Retinal pigment epithelial cell (primary cell): ENCODE results near the gene COPZ2.
A peak's percentile ranks its signal among the peaks of the same experiment; 100 is the strongest.

ENCODE experiments used
- DNase-seq: peaks from one replicate; pipeline ENCODE4 v3.0.0-alpha.2; 2010; ENCODE audit warnings: low read depth
- H3K4me3 ChIP-seq: 2 replicates; pipeline ENCODE4 v1.5.1; 2011; ENCODE audit warnings: mild to moderate bottlenecking, low read length, control low read depth, moderate library complexity
- CTCF ChIP-seq: conservative IDR thresholded peaks from 2 replicates; pipeline ENCODE4 v1.5.1; 2011; ENCODE audit warnings: low read depth, low read length, control low read depth, inconsistent platforms

COPZ2 gene

GRCh38 chr17:48060249-48060648 lies 22.7 kb upstream of the COPZ2 start:
- no peak for DNase-seq
- H3K4me3 ChIP-seq: no peak overlapping the region
- no peak for TF ChIP-seq CTCF

- DNase-seq: no peak
- TF ChIP-seq CTCF: no peak
- no peak overlapping the region for H3K4me3 ChIP-seq
Measured at GRCh38 chr17:48059125-48059668, 21.6 kb upstream of the COPZ2 start.

GRCh38 chr17:48058393-48059124 lies 21.0 kb upstream of the COPZ2 start:
- DNase-seq: no peak
- TF ChIP-seq CTCF: no peak

DNA sequence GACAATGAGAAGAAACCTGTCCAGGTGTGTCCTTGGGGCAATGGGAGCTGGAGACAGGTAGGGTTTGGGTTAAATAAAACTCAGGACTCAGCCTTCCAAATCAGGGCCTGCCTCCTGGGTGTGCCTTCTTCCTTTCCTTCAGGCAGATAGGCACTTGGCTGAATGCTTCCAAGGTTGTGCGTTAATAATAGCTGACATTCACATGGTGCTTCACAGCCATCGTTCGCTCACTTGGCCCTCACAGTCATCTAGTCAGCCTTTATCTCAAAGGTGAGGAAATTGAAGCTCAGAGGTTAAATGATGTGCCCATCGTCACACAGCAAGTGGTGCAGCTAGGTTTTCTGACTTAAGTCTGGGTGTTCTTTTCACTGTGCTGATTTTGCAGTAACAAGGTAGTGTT lies 20.0 kb upstream of the COPZ2 start:
- DNase-seq: no peak
- no peak for TF ChIP-seq CTCF
- no peak overlapping the region for H3K4me3 ChIP-seq

More at GRCh38 chr17:48058393-48059124, 21.0 kb upstream of the COPZ2 start:
- H3K4me3 ChIP-seq: no peak overlapping the region

DNA sequence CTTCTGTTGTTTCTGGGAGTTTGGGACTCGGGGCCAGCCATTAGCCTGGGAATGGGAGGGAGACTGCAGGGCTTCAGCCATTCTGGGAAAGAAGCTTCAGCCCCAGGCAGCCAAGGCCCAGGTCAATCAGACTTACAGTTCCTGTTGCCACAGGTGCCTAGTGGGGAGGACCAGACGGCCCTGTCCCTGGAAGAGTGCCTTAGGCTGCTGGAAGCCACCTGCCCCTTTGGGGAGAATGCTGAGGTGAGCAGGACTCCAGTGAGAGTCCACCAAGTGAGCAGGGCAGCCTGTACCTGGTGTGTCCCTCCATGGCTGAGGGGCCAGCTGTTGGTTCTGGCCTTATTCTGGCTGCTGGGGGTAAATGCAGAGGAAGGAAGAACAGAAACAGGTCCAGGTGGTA lies 19.3 kb upstream of the COPZ2 start:
- no peak for TF ChIP-seq CTCF
- H3K4me3 ChIP-seq: no peak overlapping the region
- no peak for DNase-seq

GRCh38 chr17:48056246-48056745 lies 18.7 kb upstream of the COPZ2 start:
- no peak for TF ChIP-seq CTCF
- DNase-seq: no peak
- H3K4me3 ChIP-seq: peak overlapping the region; percentile 92
